OCI-LY7 (cell line): ENCODE data around the gene SINHCAF. TPM values are rescaled to one million over a fixed set of nuclear protein-coding genes. Genes with fewer than 3 reads are reported as not detected.

Source experiments
- BruUV-seq: library from RNA; stranded (reverse); fragments of 400-500 nt; replicated peaks from 2 replicates; lab custom pipeline; 2021; lab: Mats Ljungman, UMichigan
- CTCF ChIA-PET: fragments of 300-600 bp; sonication (Branson Sonifier 250); formaldehyde crosslinking; loops from one replicate; lab custom pipeline; 2022; ENCODE audit warnings: antibody characterized with exemption; ENCODE audit not compliant: unreplicated experiment; lab: Charles Lee
- POLR2A ChIA-PET: fragments of 300-600 bp; sonication (Branson Sonifier 250); formaldehyde crosslinking; loops from one replicate; lab custom pipeline; 2022; ENCODE audit warnings: antibody characterized with exemption; lab: Charles Lee
- DNase-seq: peaks from one replicate; pipeline ENCODE4 v3.0.0-alpha.2; 2015; ENCODE audit warnings: low spot score
- H2AFZ ChIP-seq: fragments of 200-600 bp; sonication (generic), shearing (Covaris generic); 2 replicates; pipeline ENCODE4 v1.6.1; 2014; ENCODE audit warnings: mild to moderate bottlenecking, antibody characterized with exemption, low read length, moderate library complexity
- H3K27ac ChIP-seq: fragments of 200-600 bp; sonication (generic); 2 replicates; pipeline ENCODE4 v1.5.1; 2014; ENCODE audit warnings: mixed run types, low read depth, mild to moderate bottlenecking, moderate library complexity, low read length, inconsistent platforms; ENCODE audit not compliant: poor library complexity, severe bottlenecking
- H3K36me3 ChIP-seq: fragments of 200-600 bp; sonication (generic); 2 replicates; pipeline ENCODE4 v1.6.1; 2014; ENCODE audit warnings: mild to moderate bottlenecking, antibody characterized with exemption, low read length, moderate library complexity, mixed read lengths; ENCODE audit not compliant: insufficient read depth
- H3K4me1 ChIP-seq: fragments of 200-600 bp; sonication (generic); 2 replicates; pipeline ENCODE4 v1.5.1; 2014; ENCODE audit warnings: mild to moderate bottlenecking, low read length; ENCODE audit not compliant: insufficient read depth, poor library complexity, severe bottlenecking
- H3K4me2 ChIP-seq: fragments of 200-600 bp; sonication (generic); 2 replicates; pipeline ENCODE4 v1.6.1; 2014; ENCODE audit warnings: mild to moderate bottlenecking, low read length
- H3K4me3 ChIP-seq: fragments of 200-600 bp; sonication (generic); 2 replicates; pipeline ENCODE4 v1.5.1; 2014; ENCODE audit warnings: mild to moderate bottlenecking, low read depth, low read length; ENCODE audit not compliant: poor library complexity, severe bottlenecking
- H3K79me2 ChIP-seq: fragments of 200-600 bp; sonication (generic); 2 replicates; pipeline ENCODE4 v1.6.1; 2016; ENCODE audit warnings: low read depth, mild to moderate bottlenecking, low read length, moderate library complexity, mixed read lengths; ENCODE audit not compliant: insufficient read depth
- H3K9me2 ChIP-seq: fragments of 200-600 bp; sonication (generic); 2 replicates; pipeline ENCODE4 v1.6.1; 2016; ENCODE audit warnings: mild to moderate bottlenecking, low read length, mixed read lengths; ENCODE audit not compliant: insufficient read depth
- H3K9me3 ChIP-seq: fragments of 200-600 bp; sonication (generic); 2 replicates; pipeline ENCODE4 v1.6.1; 2014; ENCODE audit warnings: mild to moderate bottlenecking, mixed run types, low read length, mixed read lengths
- H4K20me1 ChIP-seq: fragments of 200-600 bp; sonication (generic); 2 replicates; pipeline ENCODE4 v1.6.1; 2014; ENCODE audit warnings: mild to moderate bottlenecking, antibody characterized with exemption, low read length, moderate library complexity, mixed read lengths; ENCODE audit not compliant: insufficient read depth
- EZH2phosphoT487 ChIP-seq: fragments of 200-600 bp; sonication (generic); IDR thresholded peaks from 2 replicates; pipeline ENCODE4 v1.6.1; 2018; ENCODE audit warnings: low read depth, borderline replicate concordance, mild to moderate bottlenecking, mixed run types, antibody characterized with exemption, low read length, moderate library complexity, mixed read lengths
- intact Hi-C: fragments of 100-400 bp; cut with micrococcal nuclease; formaldehyde crosslinking; loops from one replicate; pipeline ENCODE4 v1.10.0; 2022; ENCODE audit not compliant: unreplicated experiment
- total RNA-seq, 2 experiments: library from RNA; depleted of rRNA in 1 of 2; stranded (reverse); fragments of >200 nt in 1 of 2; shearing (Covaris generic) in 1 of 2; gene quantifications; 2 replicates each; pipeline ENCODE4 v1.2.3, GENCODE V29; 2014 to 2022
- TF ChIP-seq, protein P1 (sequence below): fragments of 200-600 bp; sonication (generic); conservative IDR thresholded peaks from 2 replicates; pipeline ENCODE4 v1.5.1; 2014; ENCODE audit warnings: mild to moderate bottlenecking, antibody characterized with exemption, low read length, moderate library complexity, mixed read lengths

The SINHCAF gene
- total RNA-seq, 2 experiments from 2014 or later: 51.0 to 86.2 TPM

DNA sequence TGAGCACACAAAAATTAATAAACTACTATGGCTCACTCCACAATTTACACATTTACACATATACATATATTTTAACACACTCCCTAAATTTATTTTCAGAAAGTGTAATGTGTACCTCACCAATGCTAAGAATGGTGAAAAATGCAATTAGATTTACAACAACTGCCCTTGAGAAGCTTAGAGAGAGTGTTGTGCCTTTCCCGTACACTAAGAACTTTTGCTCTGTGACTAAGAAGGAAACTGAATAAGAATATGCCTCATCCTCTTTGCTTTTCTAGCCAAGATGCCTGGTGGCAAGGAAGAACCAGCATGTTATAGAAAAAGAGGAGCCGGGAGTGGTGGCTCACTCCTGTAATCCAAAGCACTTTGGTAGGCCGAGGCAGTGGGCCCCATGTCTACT, 62.3 kb downstream of the SINHCAF start:
- ChIA-PET CTCF (no interaction called here), POLR2A (interaction anchor here (0.7 kb wide), 1 partner anchor 35 kb away, joined by 5 read pairs; no protein-coding TSS in a partner anchor)
- Histone ChIP-seq H3K4me2 (no peak overlapping the region), H3K27ac (no peak overlapping the region), H3K4me1 (no peaks in the 10 kb centered on the region), H4K20me1 (no peaks in the 10 kb centered on the region), H3K36me3 (no peaks in the 10 kb centered on the region), H2AFZ (no peak overlapping the region), H3K79me2 (no peaks in the 10 kb centered on the region), H3K9me2 (no peaks in the 10 kb centered on the region), H3K4me3 (no peak overlapping the region), H3K9me3 (no peaks in the 10 kb centered on the region)
- TF ChIP-seq, protein P1, sequence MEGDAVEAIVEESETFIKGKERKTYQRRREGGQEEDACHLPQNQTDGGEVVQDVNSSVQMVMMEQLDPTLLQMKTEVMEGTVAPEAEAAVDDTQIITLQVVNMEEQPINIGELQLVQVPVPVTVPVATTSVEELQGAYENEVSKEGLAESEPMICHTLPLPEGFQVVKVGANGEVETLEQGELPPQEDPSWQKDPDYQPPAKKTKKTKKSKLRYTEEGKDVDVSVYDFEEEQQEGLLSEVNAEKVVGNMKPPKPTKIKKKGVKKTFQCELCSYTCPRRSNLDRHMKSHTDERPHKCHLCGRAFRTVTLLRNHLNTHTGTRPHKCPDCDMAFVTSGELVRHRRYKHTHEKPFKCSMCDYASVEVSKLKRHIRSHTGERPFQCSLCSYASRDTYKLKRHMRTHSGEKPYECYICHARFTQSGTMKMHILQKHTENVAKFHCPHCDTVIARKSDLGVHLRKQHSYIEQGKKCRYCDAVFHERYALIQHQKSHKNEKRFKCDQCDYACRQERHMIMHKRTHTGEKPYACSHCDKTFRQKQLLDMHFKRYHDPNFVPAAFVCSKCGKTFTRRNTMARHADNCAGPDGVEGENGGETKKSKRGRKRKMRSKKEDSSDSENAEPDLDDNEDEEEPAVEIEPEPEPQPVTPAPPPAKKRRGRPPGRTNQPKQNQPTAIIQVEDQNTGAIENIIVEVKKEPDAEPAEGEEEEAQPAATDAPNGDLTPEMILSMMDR: no peak
- TF ChIP-seq EZH2phosphoT487: no peak
- no TSS peak for BruUV-seq
- intact Hi-C loops: no loop called here
- DNase-seq: no peak

DNA sequence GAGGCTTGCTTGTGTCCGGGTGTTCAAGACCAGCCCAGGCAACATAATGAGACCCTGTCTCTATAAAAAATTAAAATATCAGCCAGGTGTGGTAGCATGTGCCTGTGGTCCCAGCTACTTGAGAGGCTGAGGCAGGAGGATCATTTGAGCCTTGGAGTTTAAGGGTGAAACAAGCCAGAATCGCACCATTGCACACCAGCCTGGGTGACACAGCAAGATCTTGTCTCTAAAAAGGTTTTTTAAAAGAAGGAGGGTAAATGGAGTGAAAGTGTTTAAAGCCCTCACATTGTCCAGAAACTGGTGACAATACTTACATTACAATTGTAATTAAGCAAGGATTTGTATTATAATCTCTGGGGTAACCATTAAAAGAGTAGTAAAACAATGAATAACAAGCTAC, 64.2 kb downstream of the SINHCAF start:
- Histone ChIP-seq H3K4me2 (no peak overlapping the region), H3K27ac (no peak overlapping the region), H3K9me2 (no peaks in the 10 kb centered on the region), H3K79me2 (no peaks in the 10 kb centered on the region), H3K9me3 (no peaks in the 10 kb centered on the region), H2AFZ (no peak overlapping the region), H3K4me1 (no peaks in the 10 kb centered on the region), H3K4me3 (no peak overlapping the region), H3K36me3 (no peaks in the 10 kb centered on the region), H4K20me1 (no peaks in the 10 kb centered on the region)
- BruUV-seq: no TSS peak
- CTCF ChIA-PET: no interaction called here
- intact Hi-C loops: no loop called here
- POLR2A ChIA-PET: interaction anchor here (0.7 to 1.2 kb wide), 2 partner anchors 8 to 10 kb away, joined by 3 to 4 read pairs; no protein-coding TSS in a partner anchor
- DNase-seq: no peak
- TF ChIP-seq, protein P1: no peak
- no peak for TF ChIP-seq EZH2phosphoT487

DNA sequence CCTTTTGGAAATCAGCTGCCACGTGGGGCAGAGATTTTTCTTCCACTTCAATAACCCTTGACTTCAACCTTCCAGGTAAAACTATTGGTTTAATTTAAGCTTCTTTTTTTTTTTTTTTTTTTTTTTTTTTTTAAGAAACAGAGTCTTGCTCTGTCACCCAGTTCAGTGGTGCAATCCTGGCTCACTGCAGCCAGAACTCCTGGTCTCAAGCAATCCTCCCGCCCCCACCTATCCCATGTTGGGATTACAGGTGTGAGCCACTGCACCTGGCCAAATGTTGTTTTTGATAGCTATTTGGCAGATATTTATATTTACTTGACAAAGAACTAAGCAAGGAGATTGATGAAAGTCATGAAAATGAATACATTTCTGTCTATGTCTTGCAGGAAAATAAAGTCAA, 65.1 kb downstream of the SINHCAF start:
- Histone ChIP-seq H3K79me2 (no peaks in the 10 kb centered on the region), H3K4me2 (no peak overlapping the region), H3K9me2 (no peaks in the 10 kb centered on the region), H3K4me3 (no peak overlapping the region), H4K20me1 (no peaks in the 10 kb centered on the region), H3K4me1 (no peaks in the 10 kb centered on the region), H3K36me3 (no peaks in the 10 kb centered on the region), H3K27ac (no peak overlapping the region), H2AFZ (no peak overlapping the region), H3K9me3 (no peaks in the 10 kb centered on the region)
- intact Hi-C loops: no loop called here
- TF ChIP-seq, protein P1: no peak
- TF ChIP-seq EZH2phosphoT487: no peak
- DNase-seq: no peak
- POLR2A ChIA-PET: interaction anchor here (0.6 kb wide), 2 partner anchors 48 to 392 kb away, joined by 3 read pairs; no protein-coding TSS in a partner anchor
- BruUV-seq: no TSS peak
- CTCF ChIA-PET: no interaction called here
